DOHH2 (cell line): ENCODE measurements around the gene FCHSD2.

ENCODE experiments used
- H3F3A ChIP-seq: fragments of 200-600 bp; sonication (generic), shearing (Covaris generic); 2 replicates; pipeline ENCODE4 v1.6.0; 2016; ENCODE audit warnings: antibody characterized with exemption, mild to moderate bottlenecking; ENCODE audit not compliant: control insufficient read depth, insufficient read depth
- H3K27ac ChIP-seq: fragments of 200-600 bp; sonication (generic); 2 replicates; pipeline ENCODE4 v1.5.1; 2014; ENCODE audit warnings: low read depth, mild to moderate bottlenecking, low read length, moderate library complexity
- H3K27me3 ChIP-seq: fragments of 200-600 bp; sonication (generic); 2 replicates; pipeline ENCODE4 v1.6.1; 2014; ENCODE audit warnings: mild to moderate bottlenecking, low read length, mixed read lengths; ENCODE audit not compliant: control insufficient read depth
- H3K36me3 ChIP-seq: fragments of 200-600 bp; sonication (generic); 2 replicates; pipeline ENCODE4 v1.6.1; 2014; ENCODE audit warnings: mild to moderate bottlenecking, low read length, moderate library complexity, mixed read lengths; ENCODE audit not compliant: control insufficient read depth
- H3K4me1 ChIP-seq: fragments of 200-600 bp; sonication (generic); 2 replicates; pipeline ENCODE4 v1.6.1; 2014; ENCODE audit warnings: mild to moderate bottlenecking, low read length, mixed read lengths; ENCODE audit not compliant: control insufficient read depth
- H3K4me2 ChIP-seq: fragments of 200-600 bp; sonication (generic); 2 replicates; pipeline ENCODE4 v1.6.0; 2014; ENCODE audit warnings: mild to moderate bottlenecking, low read length, moderate library complexity
- H3K4me3 ChIP-seq: fragments of 200-600 bp; sonication (generic); 2 replicates; pipeline ENCODE4 v1.5.1; 2014; ENCODE audit warnings: mild to moderate bottlenecking, low read length, mixed read lengths
- H3K79me2 ChIP-seq: fragments of 200-600 bp; sonication (generic); 2 replicates; pipeline ENCODE4 v1.6.1; 2014; ENCODE audit warnings: mild to moderate bottlenecking, low read length, mixed read lengths; ENCODE audit not compliant: control insufficient read depth
- H3K9me2 ChIP-seq: fragments of 200-600 bp; sonication (generic); replicated peaks from 2 replicates; pipeline ENCODE4 v1.6.1; 2014; ENCODE audit warnings: mild to moderate bottlenecking, low read length, mixed read lengths; ENCODE audit not compliant: control insufficient read depth
- H3K9me3 ChIP-seq: fragments of 200-600 bp; sonication (generic); 2 replicates; pipeline ENCODE4 v1.6.1; 2014; ENCODE audit warnings: antibody characterized with exemption, low read length, mixed read lengths; ENCODE audit not compliant: control insufficient read depth, insufficient read depth
- H4K20me1 ChIP-seq: fragments of 200-600 bp; sonication (generic); 2 replicates; pipeline ENCODE4 v1.6.0; 2014; ENCODE audit warnings: low read depth, mild to moderate bottlenecking, antibody characterized with exemption, low read length, moderate library complexity; ENCODE audit not compliant: control insufficient read depth, insufficient read depth
- CTCF ChIP-seq: fragments of 200-600 bp; sonication (generic); IDR thresholded peaks from one replicate; pipeline ENCODE4 v1.5.1; 2014; ENCODE audit warnings: antibody characterized with exemption, mild to moderate bottlenecking, low read depth, low read length; ENCODE audit not compliant: poor library complexity, severe bottlenecking
- EZH2phosphoT487 ChIP-seq: fragments of 200-600 bp; sonication (generic); IDR thresholded peaks from 2 replicates; pipeline ENCODE4 v1.6.1; 2017; ENCODE audit warnings: borderline replicate concordance, mild to moderate bottlenecking, antibody characterized with exemption, low read length, moderate library complexity, mixed read lengths

The FCHSD2 gene

GRCh38 chr11:73091521-73092305, 50.4 kb downstream of the FCHSD2 start:
- peaks cover 16% of the 10 kb centered on the region for H3K4me1 ChIP-seq
- H3K27me3 ChIP-seq, result no peaks in the 10 kb centered on the region
- peaks cover 10% of the 10 kb centered on the region for H3F3A ChIP-seq
- no peak overlapping the region for H3K27ac ChIP-seq
- TF ChIP-seq EZH2phosphoT487, result no peak
- no peak for TF ChIP-seq CTCF
- H3K36me3 ChIP-seq, result peaks cover 71% of the 10 kb centered on the region
- H4K20me1 ChIP-seq, result peaks cover 10% of the 10 kb centered on the region; the same call in 1 of the 2 replicates
- H3K4me2 ChIP-seq, result no peak overlapping the region
- H3K4me3 ChIP-seq, result no peak overlapping the region
- peaks cover 97% of the 10 kb centered on the region for H3K79me2 ChIP-seq
- no peaks in the 10 kb centered on the region for H3K9me2 ChIP-seq
- H3K9me3 ChIP-seq, result no peaks in the 10 kb centered on the region

- no peaks in the 10 kb centered on the region for H3K9me3 ChIP-seq
- H3K27ac ChIP-seq, result no peak overlapping the region
- H3K79me2 ChIP-seq, result peaks cover 97% of the 10 kb centered on the region
- peaks cover 19% of the 10 kb centered on the region for H3K4me1 ChIP-seq
- H3K36me3 ChIP-seq, result peaks cover 77% of the 10 kb centered on the region
- H3K4me2 ChIP-seq, result peak overlapping the region; percentile 12; the same call in 1 of the 2 replicates
- H3K4me3 ChIP-seq, result no peak overlapping the region
- peaks cover 10% of the 10 kb centered on the region; the same call in 1 of the 2 replicates for H4K20me1 ChIP-seq
- H3F3A ChIP-seq, result peaks cover 15% of the 10 kb centered on the region; the same call in 1 of the 2 replicates
- no peaks in the 10 kb centered on the region for H3K27me3 ChIP-seq
- no peaks in the 10 kb centered on the region for H3K9me2 ChIP-seq
- TF ChIP-seq EZH2phosphoT487 (no peak), CTCF (no peak)
Measured at GRCh38 chr11:73087730-73088129, 54.4 kb downstream of the FCHSD2 start.

- Histone ChIP-seq H3K79me2 (peaks cover 94% of the 10 kb centered on the region), H3K9me3 (no peaks in the 10 kb centered on the region)
Measured at GRCh38 chr11:73085189-73085875, 56.8 kb downstream of the FCHSD2 start.

More at GRCh38 chr11:73085189-73085875, 56.8 kb downstream of the FCHSD2 start:
- H3K4me1 ChIP-seq, result peaks cover 18% of the 10 kb centered on the region
- peaks cover 6% of the 10 kb centered on the region; the same call in 1 of the 2 replicates for H4K20me1 ChIP-seq
- H3K36me3 ChIP-seq, result peaks cover 78% of the 10 kb centered on the region
- TF ChIP-seq EZH2phosphoT487, result no peak
- TF ChIP-seq CTCF, result no peak
- no peaks in the 10 kb centered on the region for H3K9me2 ChIP-seq
- no peak overlapping the region for H3K4me3 ChIP-seq
- H3K27me3 ChIP-seq, result no peaks in the 10 kb centered on the region
- H3F3A ChIP-seq, result peaks cover 16% of the 10 kb centered on the region; the same call in 1 of the 2 replicates
- H3K27ac ChIP-seq, result no peak overlapping the region
- no peak overlapping the region for H3K4me2 ChIP-seq
